ENCODE data around the gene NECAB3.
"Not testable (repeated sequence)": the region's sequence is repeated elsewhere in the genome, so short reads cannot be mapped to it uniquely, and the experiment has no call there.

NECAB3 gene

DNA sequence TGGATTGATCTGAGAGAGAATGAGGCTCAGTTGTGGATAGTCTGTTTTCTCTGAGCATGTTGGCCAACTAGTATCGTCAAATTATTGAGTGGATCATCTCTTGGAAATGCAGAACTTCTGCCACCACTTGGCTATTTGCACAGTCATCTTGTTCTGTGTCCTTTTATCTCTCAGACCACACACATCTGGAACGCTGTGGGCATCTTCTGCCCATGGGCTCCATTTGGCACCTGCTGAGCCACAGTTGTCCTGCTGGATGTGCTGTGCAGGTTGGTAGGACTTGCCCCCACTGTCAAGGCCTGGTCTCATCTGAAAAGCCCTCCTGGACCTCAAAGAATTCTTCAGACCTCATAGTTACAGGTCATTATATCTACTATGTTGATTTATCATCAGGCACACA, 28.8 kb downstream of the NECAB3 start:
- H3K9me3 Mint-ChIP-seq = no peaks in the 10 kb centered on the region
- no peak overlapping the region for H3K4me3 Mint-ChIP-seq
- DNase-seq (ENCODE audit: low spot score in 2 of 2) (no peak), ATAC-seq (replicated peaks; ENCODE audit: extremely low read depth, poor library complexity, severe bottlenecking) (no peak)
- peaks cover 25% of the 10 kb centered on the region for H3K36me3 Mint-ChIP-seq (ENCODE audit: insufficient read depth)
- H3K4me1 Mint-ChIP-seq = peaks cover 15% of the 10 kb centered on the region
- no peaks in the 10 kb centered on the region for H3K27me3 Mint-ChIP-seq
- H3K27ac Mint-ChIP-seq (ENCODE audit: low read depth) = no peak overlapping the region

DNA sequence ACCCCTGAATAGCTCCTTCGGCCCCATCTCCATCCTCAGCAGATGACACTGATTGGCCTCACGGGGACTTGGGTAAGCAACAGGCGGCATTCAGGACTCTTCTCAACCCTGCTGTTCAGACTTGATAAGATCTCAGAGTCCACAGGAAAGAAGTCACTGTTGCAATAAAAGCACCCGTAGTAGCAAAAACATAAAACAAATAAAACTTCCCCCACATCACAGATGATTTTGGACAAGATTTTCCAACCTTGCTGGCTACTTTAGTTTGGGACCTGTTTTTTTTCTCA, 29.2 kb downstream of the NECAB3 start:
- H3K9me3 Mint-ChIP-seq = no peaks in the 10 kb centered on the region
- DNase-seq (ENCODE audit: low spot score in 2 of 2) = no peak
- no peak for ATAC-seq (replicated peaks; ENCODE audit: extremely low read depth, poor library complexity, severe bottlenecking)
- H3K27me3 Mint-ChIP-seq = no peaks in the 10 kb centered on the region
- no peak overlapping the region for H3K4me3 Mint-ChIP-seq
- peaks cover 15% of the 10 kb centered on the region for H3K4me1 Mint-ChIP-seq
- H3K27ac Mint-ChIP-seq (ENCODE audit: low read depth) = no peak overlapping the region
- H3K36me3 Mint-ChIP-seq (ENCODE audit: insufficient read depth) = peaks cover 27% of the 10 kb centered on the region

DNA sequence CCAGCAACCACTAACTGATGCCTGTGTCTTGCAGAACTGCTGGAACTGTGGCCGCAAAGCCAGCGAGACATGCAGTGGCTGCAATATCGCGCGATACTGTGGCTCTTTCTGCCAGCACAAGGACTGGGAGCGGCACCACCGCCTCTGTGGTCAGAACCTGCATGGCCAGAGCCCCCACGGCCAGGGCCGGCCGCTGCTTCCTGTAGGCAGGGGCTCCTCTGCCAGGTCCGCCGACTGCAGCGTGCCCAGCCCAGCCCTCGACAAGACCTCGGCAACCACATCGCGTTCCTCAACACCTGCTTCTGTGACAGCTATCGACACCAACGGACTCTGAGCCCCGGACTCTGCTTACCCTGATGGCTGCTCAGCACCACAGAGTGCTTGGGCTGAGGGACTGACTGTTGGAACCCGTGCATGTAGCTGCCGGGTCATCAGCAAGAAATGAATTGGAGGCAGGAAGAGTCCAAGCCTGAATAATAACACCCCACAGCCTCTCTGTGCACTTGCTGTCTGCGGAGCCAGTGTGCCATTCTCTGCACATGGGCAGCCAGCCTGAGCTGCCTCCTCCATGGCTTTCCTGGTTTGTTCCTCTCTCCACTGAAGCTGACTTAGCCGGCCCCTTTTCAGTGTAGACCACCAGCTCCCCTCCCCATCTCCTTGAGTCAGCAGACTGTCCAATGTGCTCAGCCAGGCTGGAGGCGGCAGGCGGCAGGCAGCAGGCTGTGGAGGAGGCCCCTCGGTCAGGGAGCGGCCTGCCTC, 29.7 kb downstream of the NECAB3 start:
- peaks cover 15% of the 10 kb centered on the region for H3K4me1 Mint-ChIP-seq
- peaks cover 31% of the 10 kb centered on the region for H3K36me3 Mint-ChIP-seq (ENCODE audit: insufficient read depth)
- ATAC-seq (replicated peaks; ENCODE audit: extremely low read depth, poor library complexity, severe bottlenecking) (no peak), DNase-seq (ENCODE audit: low spot score in 2 of 2) (no peak)
- no peaks in the 10 kb centered on the region for H3K9me3 Mint-ChIP-seq
- H3K4me3 Mint-ChIP-seq = no peak overlapping the region
- no peak overlapping the region for H3K27ac Mint-ChIP-seq (ENCODE audit: low read depth)
- H3K27me3 Mint-ChIP-seq = no peaks in the 10 kb centered on the region

DNA sequence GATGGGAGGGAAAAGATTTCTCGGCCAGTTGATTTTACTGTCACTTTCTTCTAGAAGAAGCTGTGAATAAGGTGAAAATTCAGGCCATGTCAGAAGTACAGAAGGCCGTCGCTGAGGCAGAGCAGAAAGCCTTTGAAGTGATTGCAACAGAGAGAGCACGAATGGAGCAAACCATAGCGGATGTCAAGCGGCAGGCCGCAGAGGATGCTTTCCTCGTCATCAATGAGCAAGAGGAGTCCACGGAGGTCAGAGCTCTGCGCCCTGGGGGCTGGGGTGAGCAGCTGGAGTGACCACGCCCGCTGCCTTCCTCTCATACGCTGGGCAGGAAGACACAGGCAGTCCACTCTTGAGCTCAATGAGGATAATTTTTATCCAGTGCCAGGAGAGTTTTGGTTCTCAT, 33.9 kb downstream of the NECAB3 start:
- no peak overlapping the region for H3K27ac Mint-ChIP-seq (ENCODE audit: low read depth)
- no peaks in the 10 kb centered on the region for H3K9me3 Mint-ChIP-seq
- H3K4me3 Mint-ChIP-seq = no peak overlapping the region
- H3K27me3 Mint-ChIP-seq = no peaks in the 10 kb centered on the region
- DNase-seq (ENCODE audit: low spot score in 2 of 2) (no peak), ATAC-seq (replicated peaks; ENCODE audit: extremely low read depth, poor library complexity, severe bottlenecking) (no peak)
- peaks cover 54% of the 10 kb centered on the region for H3K36me3 Mint-ChIP-seq (ENCODE audit: insufficient read depth)
- H3K4me1 Mint-ChIP-seq = no peaks in the 10 kb centered on the region

DNA sequence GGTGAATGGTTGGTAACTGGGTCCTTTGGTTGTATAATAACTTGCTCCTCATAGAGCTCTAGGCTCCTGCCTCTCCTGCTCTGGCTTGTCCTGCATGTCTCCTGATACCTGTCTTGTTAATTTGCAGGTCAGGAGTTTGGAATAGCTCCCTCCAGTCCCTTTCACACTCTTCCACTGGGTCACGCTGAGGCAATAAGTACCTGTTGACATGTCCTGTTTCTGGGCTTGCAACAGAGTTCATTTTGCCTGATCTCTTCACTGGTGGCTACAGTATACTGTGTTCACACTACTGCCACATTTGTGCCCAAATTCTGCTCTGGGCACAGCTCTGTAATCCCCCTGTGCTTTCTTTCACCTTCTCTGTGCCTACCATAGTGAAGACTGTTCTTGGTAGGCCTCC, 37.5 kb downstream of the NECAB3 start:
- ATAC-seq (replicated peaks; ENCODE audit: extremely low read depth, poor library complexity, severe bottlenecking) (no peak), DNase-seq (ENCODE audit: low spot score in 2 of 2) (no peak)
- Mint-ChIP-seq H3K36me3 (ENCODE audit: insufficient read depth) (peaks cover 50% of the 10 kb centered on the region), H3K4me3 (no peak overlapping the region), H3K9me3 (no peaks in the 10 kb centered on the region), H3K27ac (ENCODE audit: low read depth) (no peak overlapping the region), H3K4me1 (no peaks in the 10 kb centered on the region), H3K27me3 (no peaks in the 10 kb centered on the region)

DNA sequence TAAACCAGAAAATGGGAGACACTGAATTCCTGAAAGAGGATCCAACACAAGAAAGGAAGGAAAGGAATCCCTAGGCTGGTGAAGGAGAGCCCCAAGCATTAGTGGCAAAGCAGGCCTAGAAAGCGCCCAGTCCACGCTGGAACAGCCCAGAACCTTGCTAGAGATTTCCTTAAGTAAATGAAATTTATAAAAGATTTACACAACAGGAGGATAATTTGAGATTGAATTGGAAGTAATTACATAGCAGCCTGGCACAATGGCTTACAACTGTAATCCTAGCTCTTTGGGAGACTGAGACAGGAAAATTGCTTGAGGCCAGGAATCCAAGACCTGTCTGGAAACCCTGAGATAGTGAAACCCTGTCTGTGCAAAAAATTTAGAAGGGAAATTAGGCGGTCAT, 38.9 kb downstream of the NECAB3 start:
- no peak for DNase-seq (ENCODE audit: low spot score in 2 of 2)
- H3K4me3 Mint-ChIP-seq = no peak overlapping the region
- H3K4me1 Mint-ChIP-seq = no peaks in the 10 kb centered on the region
- peaks cover 54% of the 10 kb centered on the region for H3K36me3 Mint-ChIP-seq (ENCODE audit: insufficient read depth)
- no peaks in the 10 kb centered on the region for H3K9me3 Mint-ChIP-seq
- ATAC-seq (replicated peaks; ENCODE audit: extremely low read depth, poor library complexity, severe bottlenecking) = no peak
- H3K27me3 Mint-ChIP-seq = no peaks in the 10 kb centered on the region
- H3K27ac Mint-ChIP-seq (ENCODE audit: low read depth) = peak overlapping the region; percentile 53

DNA sequence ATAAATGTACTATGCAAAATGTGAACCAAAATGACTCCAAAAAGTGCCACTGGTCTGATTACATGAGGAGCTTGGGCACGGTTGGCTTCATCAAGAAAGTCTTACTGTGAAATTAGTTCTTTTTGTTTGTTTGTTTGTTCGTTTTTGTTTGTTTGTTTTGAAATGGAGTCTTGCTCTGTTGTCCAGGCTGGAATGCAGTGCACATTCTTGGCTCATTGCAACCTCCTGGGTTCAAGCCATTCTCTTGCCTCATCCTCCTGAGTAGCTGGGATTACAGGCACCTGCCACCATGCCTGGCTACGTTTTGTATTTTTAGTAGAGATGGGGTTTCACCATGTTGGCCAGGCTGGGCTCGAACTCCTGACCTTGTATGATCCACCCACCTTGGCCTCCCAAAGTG, 42.3 kb downstream of the NECAB3 start:
- DNase-seq (ENCODE audit: low spot score in 2 of 2); H3K4me1 Mint-ChIP-seq; H3K4me3 Mint-ChIP-seq; H3K27me3 Mint-ChIP-seq; H3K27ac Mint-ChIP-seq (ENCODE audit: low read depth); H3K9me3 Mint-ChIP-seq; ATAC-seq (replicated peaks; ENCODE audit: extremely low read depth, poor library complexity, severe bottlenecking): not testable (repeated sequence)
- H3K36me3 Mint-ChIP-seq (ENCODE audit: insufficient read depth) = peaks cover 46% of the 10 kb centered on the region

DNA sequence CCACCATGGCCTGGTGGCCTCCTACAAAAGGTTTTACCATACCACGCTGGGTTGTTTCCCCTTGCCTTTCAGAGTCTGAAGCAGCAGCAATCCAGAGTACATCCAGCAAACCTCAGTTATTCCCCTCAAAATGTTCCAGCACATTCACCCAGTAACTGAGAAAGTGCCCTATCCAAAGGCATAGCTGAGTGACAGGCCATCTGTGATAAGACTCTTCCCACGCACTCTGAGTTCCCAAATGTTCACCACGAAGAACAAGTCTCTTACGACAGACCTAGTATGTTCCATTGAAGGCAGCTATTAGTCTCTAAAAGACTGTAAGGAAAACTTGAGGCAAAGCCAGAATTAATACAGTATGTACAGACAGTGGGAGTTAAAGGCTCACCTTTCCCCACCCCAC, 43.7 kb downstream of the NECAB3 start:
- Mint-ChIP-seq H3K36me3 (ENCODE audit: insufficient read depth) (peaks cover 37% of the 10 kb centered on the region), H3K4me3 (no peak overlapping the region), H3K27me3 (no peaks in the 10 kb centered on the region), H3K9me3 (no peaks in the 10 kb centered on the region), H3K27ac (ENCODE audit: low read depth) (no peak overlapping the region), H3K4me1 (peaks cover under 1% of the 10 kb centered on the region)
- no peak for ATAC-seq (replicated peaks; ENCODE audit: extremely low read depth, poor library complexity, severe bottlenecking)
- no peak for DNase-seq (ENCODE audit: low spot score in 2 of 2)

DNA sequence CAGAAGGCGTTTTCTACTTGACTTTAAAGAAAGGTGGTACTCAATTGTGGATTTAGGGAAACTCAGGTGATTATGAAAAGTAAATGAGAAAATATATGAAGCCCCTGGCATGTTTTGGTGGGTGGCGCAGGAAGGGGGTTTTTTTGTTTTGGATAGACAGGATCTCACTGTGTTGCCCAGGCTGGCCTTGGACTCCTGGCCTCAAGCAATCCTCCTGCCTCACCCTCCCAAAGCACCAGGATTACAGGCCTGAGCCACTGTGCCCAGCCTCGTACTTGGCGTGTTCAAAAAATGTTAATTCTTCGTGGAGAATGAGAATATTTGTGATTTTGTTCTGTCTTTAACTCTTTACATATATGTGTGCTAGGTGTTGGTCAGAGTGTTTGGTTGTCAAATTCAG, 44.2 kb downstream of the NECAB3 start:
- H3K27ac Mint-ChIP-seq (ENCODE audit: low read depth) = no peak overlapping the region
- peaks cover 37% of the 10 kb centered on the region for H3K36me3 Mint-ChIP-seq (ENCODE audit: insufficient read depth)

DNA sequence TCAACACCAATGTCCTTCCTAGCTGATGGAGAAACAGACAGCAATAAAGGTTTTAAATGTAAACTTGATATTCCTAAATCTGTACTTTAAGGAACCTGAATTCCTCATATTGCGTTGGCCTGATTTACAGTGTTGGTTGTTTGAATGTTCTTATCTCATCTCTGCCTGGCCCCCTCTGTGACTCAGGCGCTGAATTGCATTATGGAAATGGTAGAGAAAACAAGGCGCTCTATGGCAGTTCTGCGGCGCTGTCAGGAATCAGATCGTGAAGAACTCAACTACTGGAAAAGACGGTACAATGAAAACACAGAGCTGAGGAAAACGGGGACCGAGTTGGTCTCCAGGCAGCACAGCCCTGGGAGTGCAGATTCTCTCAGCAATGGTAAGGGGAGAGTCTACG, 44.7 kb downstream of the NECAB3 start:
- no peak for ATAC-seq (replicated peaks; ENCODE audit: extremely low read depth, poor library complexity, severe bottlenecking)
- H3K4me1 Mint-ChIP-seq = peaks cover 10% of the 10 kb centered on the region
- no peaks in the 10 kb centered on the region for H3K9me3 Mint-ChIP-seq
- no peak for DNase-seq (ENCODE audit: low spot score in 2 of 2)
- no peak overlapping the region for H3K27ac Mint-ChIP-seq (ENCODE audit: low read depth)
- no peak overlapping the region for H3K4me3 Mint-ChIP-seq
- H3K27me3 Mint-ChIP-seq = no peaks in the 10 kb centered on the region
- H3K36me3 Mint-ChIP-seq (ENCODE audit: insufficient read depth) = peaks cover 36% of the 10 kb centered on the region

More for the DNA sequence above, 44.2 kb downstream of the NECAB3 start:
- H3K4me1 Mint-ChIP-seq = peaks cover 5% of the 10 kb centered on the region
- ATAC-seq (replicated peaks; ENCODE audit: extremely low read depth, poor library complexity, severe bottlenecking) (no peak), DNase-seq (ENCODE audit: low spot score in 2 of 2) (no peak)
- no peak overlapping the region for H3K4me3 Mint-ChIP-seq
- H3K27me3 Mint-ChIP-seq = no peaks in the 10 kb centered on the region
- no peaks in the 10 kb centered on the region for H3K9me3 Mint-ChIP-seq

DNA sequence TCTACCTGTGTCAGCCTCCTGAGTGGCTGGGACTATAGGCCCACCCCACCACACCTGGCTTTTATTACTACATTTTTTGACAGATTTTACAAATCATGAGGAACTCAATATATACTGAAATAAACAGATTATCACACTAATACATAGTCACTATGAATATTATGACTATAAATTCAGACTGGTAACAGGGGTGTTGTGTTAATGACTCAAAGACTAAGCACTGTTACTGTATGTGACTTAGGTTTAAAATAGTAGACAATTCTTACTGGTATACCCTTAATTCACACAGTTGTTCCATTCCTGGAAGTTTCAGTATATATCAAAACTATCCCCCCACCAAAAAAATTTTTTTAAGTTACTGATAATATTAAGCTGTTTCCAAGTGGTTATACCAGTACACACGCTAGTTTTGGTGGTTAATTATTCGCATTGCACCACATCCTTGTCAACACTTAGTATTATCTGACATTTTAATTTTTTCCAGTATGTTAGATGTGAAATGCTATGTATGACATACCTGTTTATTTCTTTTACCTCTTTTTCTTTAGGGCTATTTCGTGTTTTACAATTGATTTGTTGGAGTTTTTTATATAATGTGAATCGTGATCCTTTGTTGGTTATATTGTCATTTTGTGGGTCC, 46.5 kb downstream of the NECAB3 start:
- H3K27me3 Mint-ChIP-seq = no peaks in the 10 kb centered on the region
- H3K9me3 Mint-ChIP-seq = no peaks in the 10 kb centered on the region
- H3K27ac Mint-ChIP-seq (ENCODE audit: low read depth) = no peak overlapping the region
- peaks cover 34% of the 10 kb centered on the region for H3K36me3 Mint-ChIP-seq (ENCODE audit: insufficient read depth)
- DNase-seq (ENCODE audit: low spot score in 2 of 2) = no peak
- no peak for ATAC-seq (replicated peaks; ENCODE audit: extremely low read depth, poor library complexity, severe bottlenecking)
- H3K4me3 Mint-ChIP-seq = no peak overlapping the region
- H3K4me1 Mint-ChIP-seq = peaks cover 15% of the 10 kb centered on the region

DNA sequence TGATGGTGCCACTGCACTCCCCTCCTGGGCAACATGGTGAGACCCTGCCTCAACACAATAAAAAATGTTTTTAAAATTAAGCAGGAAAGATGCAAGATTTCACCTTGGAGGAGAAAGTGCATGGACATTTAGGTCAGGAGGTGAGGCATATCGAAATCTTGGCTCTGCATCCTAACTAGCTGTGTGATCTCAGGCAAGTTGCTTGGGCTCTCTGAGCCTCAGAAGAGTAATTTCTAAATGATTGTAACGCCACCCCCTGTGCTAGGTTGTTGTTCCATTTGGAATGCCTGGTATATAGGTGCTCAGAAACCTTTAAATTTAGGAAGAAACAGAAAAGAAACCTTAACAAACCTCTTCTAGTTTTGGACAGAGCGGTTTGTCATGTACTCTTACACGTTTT, 48.0 kb downstream of the NECAB3 start:
- Mint-ChIP-seq H3K27ac (ENCODE audit: low read depth) (no peak overlapping the region), H3K9me3 (no peaks in the 10 kb centered on the region), H3K27me3 (no peaks in the 10 kb centered on the region), H3K4me1 (peaks cover 15% of the 10 kb centered on the region), H3K36me3 (ENCODE audit: insufficient read depth) (peaks cover 28% of the 10 kb centered on the region), H3K4me3 (peak overlapping the region; percentile 66)
- no peak for ATAC-seq (replicated peaks; ENCODE audit: extremely low read depth, poor library complexity, severe bottlenecking)
- no peak for DNase-seq (ENCODE audit: low spot score in 2 of 2)

DNA sequence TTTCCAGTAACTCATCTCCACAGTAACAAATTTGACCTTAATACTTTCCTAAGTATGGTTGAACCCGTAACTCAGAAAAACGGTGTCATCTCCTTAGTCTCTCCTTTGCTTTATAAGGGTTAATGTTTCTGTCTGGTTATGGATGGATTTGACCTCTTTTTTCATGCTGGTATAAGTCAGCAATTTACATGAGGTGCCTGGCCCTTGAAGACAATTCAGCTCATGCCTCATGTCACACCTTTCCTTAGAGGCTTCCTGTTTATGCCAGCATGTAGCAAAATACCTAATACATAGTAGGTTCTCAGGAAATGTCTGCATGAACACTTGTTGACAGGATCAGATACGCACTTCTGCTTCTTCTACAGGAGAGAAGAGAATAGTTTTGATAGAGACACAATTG, 49.8 kb downstream of the NECAB3 start:
- DNase-seq (ENCODE audit: low spot score in 2 of 2) = no peak
- H3K36me3 Mint-ChIP-seq (ENCODE audit: insufficient read depth) = peaks cover 15% of the 10 kb centered on the region
- H3K4me3 Mint-ChIP-seq = peak overlapping the region; percentile 66
- peak overlapping the region; percentile 94 for H3K27ac Mint-ChIP-seq (ENCODE audit: low read depth)
- no peaks in the 10 kb centered on the region for H3K27me3 Mint-ChIP-seq
- peak; percentile 86 for ATAC-seq (replicated peaks; ENCODE audit: extremely low read depth, poor library complexity, severe bottlenecking)
- no peaks in the 10 kb centered on the region for H3K9me3 Mint-ChIP-seq
- peaks cover 15% of the 10 kb centered on the region for H3K4me1 Mint-ChIP-seq
